ENCODE data around the gene TRIM41.
"Not testable (repeated sequence)": the region's sequence is repeated elsewhere in the genome, so short reads cannot be mapped to it uniquely, and the experiment has no call there.

TRIM41 gene

GRCh38 chr5:181207214-181207959, 15.7 kb upstream of the TRIM41 start:
- TF ChIP-seq POLR2A (IDR thresholded peaks at IDR 0.05; ENCODE audit: extremely low read depth, insufficient read length) (peak; percentile 29), MAX (IDR thresholded peaks at IDR 0.05; ENCODE audit: low read depth, low read length) (0 out of 2 replicates have a peak, but pooled peaks have one; percentile 15), MYC (IDR thresholded peaks at IDR 0.05; ENCODE audit: low read depth, low read length) (no peak; the same call in 1 of the 2 replicates)
- H3K4me3 ChIP-seq (ENCODE audit: low read depth, low read length): peak overlapping the region; percentile 65
- DNase-seq (ENCODE audit: low read depth): peak; percentile 85

- TF ChIP-seq, protein P1, sequence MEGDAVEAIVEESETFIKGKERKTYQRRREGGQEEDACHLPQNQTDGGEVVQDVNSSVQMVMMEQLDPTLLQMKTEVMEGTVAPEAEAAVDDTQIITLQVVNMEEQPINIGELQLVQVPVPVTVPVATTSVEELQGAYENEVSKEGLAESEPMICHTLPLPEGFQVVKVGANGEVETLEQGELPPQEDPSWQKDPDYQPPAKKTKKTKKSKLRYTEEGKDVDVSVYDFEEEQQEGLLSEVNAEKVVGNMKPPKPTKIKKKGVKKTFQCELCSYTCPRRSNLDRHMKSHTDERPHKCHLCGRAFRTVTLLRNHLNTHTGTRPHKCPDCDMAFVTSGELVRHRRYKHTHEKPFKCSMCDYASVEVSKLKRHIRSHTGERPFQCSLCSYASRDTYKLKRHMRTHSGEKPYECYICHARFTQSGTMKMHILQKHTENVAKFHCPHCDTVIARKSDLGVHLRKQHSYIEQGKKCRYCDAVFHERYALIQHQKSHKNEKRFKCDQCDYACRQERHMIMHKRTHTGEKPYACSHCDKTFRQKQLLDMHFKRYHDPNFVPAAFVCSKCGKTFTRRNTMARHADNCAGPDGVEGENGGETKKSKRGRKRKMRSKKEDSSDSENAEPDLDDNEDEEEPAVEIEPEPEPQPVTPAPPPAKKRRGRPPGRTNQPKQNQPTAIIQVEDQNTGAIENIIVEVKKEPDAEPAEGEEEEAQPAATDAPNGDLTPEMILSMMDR (IDR thresholded peaks at IDR 0.05; ENCODE audit: low read depth, low read length): no peak
- TF ChIP-seq MYC (IDR thresholded peaks at IDR 0.05; ENCODE audit: low read depth, low read length): no peak
- H3K4me3 ChIP-seq (ENCODE audit: low read depth, low read length): no peak overlapping the region
- DNase-seq (ENCODE audit: low read depth): no peak
Observed at GRCh38 chr5:181207960-181208253, 15.2 kb upstream of the TRIM41 start.

GRCh38 chr5:181209006-181209405, 14.1 kb upstream of the TRIM41 start:
- DNase-seq (ENCODE audit: low read depth); H3K4me3 ChIP-seq (ENCODE audit: low read depth, low read length): not testable (repeated sequence)

DNA sequence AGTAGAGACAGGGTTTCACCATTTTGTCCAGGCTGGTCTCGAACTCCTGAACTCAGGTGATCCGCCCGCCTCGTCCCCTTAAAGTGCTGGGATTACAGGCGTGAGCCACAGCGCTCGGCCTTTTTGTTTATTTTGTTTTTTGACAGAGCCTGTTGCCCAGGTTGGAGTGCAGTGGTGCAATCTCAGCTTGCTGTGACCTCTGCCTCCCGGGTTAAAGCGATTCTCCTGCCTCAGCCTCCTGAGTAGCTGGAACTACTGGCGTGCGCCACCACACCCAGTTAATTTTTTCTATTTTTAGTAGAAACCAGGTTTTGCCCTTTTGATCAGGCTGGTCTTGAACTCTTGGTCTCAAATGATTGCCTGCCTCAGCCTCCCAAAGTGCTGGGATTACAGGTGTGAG, 12.9 kb upstream of the TRIM41 start:
- not testable (repeated sequence) for DNase-seq (ENCODE audit: low read depth)

GRCh38 chr5:181210698-181211097, 12.4 kb upstream of the TRIM41 start:
- not testable (repeated sequence) for DNase-seq (ENCODE audit: low read depth); H3K4me3 ChIP-seq (ENCODE audit: low read depth, low read length)

More for the DNA sequence above, 12.9 kb upstream of the TRIM41 start:
- H3K4me3 ChIP-seq (ENCODE audit: low read depth, low read length): not testable (repeated sequence)

- H3K4me3 ChIP-seq (ENCODE audit: low read depth, low read length): no peak overlapping the region
- no peak for DNase-seq (ENCODE audit: low read depth)
- TF ChIP-seq, protein P1 (IDR thresholded peaks at IDR 0.05; ENCODE audit: low read depth, low read length): no peak
- no peak for TF ChIP-seq MYC (IDR thresholded peaks at IDR 0.05; ENCODE audit: low read depth, low read length)
- TF ChIP-seq POLR2A (IDR thresholded peaks at IDR 0.05; ENCODE audit: extremely low read depth, insufficient read length): no peak
- no peak for TF ChIP-seq MAX (IDR thresholded peaks at IDR 0.05; ENCODE audit: low read depth, low read length)
Observed at GRCh38 chr5:181211208-181211607, 11.9 kb upstream of the TRIM41 start.

DNA sequence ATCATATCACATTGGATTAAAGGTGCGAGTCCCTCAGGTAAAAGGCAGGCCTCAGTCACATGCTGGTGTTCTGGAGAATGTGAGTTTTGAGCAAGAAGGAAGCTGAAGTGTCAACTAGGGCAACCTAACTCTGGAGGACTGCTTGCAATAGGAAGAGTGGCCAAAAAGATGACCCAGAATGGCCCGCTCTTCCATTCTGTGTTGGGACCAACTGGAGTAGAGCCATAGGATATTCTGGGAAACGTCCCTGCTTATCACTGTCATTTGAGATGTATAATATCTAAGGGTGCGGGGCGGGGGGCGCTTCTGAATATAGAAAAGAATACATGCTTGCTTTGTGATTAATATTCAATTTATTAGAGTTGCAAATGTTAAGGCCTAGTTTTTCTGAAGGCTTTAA, 11.0 kb upstream of the TRIM41 start:
- DNase-seq (ENCODE audit: low read depth): no peak
- H3K4me3 ChIP-seq (ENCODE audit: low read depth, low read length): no peak overlapping the region
- TF ChIP-seq MYC (IDR thresholded peaks at IDR 0.05; ENCODE audit: low read depth, low read length) (no peak), POLR2A (IDR thresholded peaks at IDR 0.05; ENCODE audit: extremely low read depth, insufficient read length) (no peak), MAX (IDR thresholded peaks at IDR 0.05; ENCODE audit: low read depth, low read length) (no peak)
- TF ChIP-seq, protein P1 (IDR thresholded peaks at IDR 0.05; ENCODE audit: low read depth, low read length): no peak

DNA sequence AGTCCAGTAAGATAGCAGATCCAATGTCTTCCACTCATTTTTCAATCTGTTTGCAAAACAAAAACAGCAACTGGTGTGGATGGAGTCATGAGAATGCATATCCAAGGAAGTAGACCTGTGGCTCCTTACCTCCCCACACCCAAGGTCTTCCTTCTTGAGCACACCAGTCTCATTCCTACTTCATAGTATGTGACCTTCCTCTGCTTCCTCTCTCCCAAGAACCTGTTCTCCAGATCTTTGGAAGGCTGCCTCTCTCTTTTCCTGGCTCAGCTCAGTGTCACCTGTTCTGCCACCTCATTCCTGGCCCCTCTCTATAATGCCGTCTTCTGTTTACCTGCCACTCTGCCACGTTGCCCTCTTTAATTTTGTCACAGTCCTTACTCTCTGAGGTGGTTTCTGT, 10.1 kb upstream of the TRIM41 start:
- TF ChIP-seq MYC (IDR thresholded peaks at IDR 0.05; ENCODE audit: low read depth, low read length): no peak
- TF ChIP-seq, protein P1 (IDR thresholded peaks at IDR 0.05; ENCODE audit: low read depth, low read length): no peak
- DNase-seq (ENCODE audit: low read depth): no peak
- H3K4me3 ChIP-seq (ENCODE audit: low read depth, low read length): no peak overlapping the region

DNA sequence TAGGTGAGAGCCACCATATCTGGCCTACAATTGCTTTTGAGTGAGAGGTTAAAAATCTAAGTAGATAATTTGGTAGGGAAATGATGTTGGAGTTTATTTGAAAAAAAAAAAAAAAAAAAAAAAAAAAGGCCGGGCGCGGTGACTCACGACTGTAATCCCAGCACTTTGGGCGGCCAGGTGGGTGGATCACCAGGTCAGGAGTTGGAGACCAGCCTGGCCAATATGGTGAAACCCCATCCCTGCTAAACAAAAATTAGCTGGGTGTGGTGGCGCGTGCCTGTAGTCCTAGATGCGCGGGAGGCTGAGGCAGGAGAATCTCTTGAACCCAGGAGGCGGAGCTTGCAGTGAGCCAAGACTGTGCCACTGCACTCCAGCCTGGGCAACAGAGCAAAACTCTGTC, 8.8 kb upstream of the TRIM41 start:
- not testable (repeated sequence) for H3K4me3 ChIP-seq (ENCODE audit: low read depth, low read length)

More for the DNA sequence above, 8.8 kb upstream of the TRIM41 start:
- not testable (repeated sequence) for DNase-seq (ENCODE audit: low read depth)

Data from NB4 (cell line).